ENCODE data around the gene RPS27. TPM values are rescaled to one million over a fixed set of nuclear protein-coding genes. Genes with fewer than 3 reads are reported as not detected.
"Not testable (repeated sequence)": the region's sequence is repeated elsewhere in the genome, so short reads cannot be mapped to it uniquely, and the experiment has no call there.

RPS27 gene
- total RNA-seq, 1 donor from 2014 or later, result 1,207 TPM

- no peaks in the 10 kb centered on the region for H3K27me3 Mint-ChIP-seq
- peak within 1 kb of the TSS; percentile 92 for H3K4me3 Mint-ChIP-seq
- H3K27ac Mint-ChIP-seq, result peak within 1 kb of the TSS; percentile 98
- H3K9me3 Mint-ChIP-seq, result no peaks in the 10 kb centered on the region
- H3K36me3 Mint-ChIP-seq (ENCODE audit: low read depth), result peaks cover 15% of the 10 kb centered on the region
- H3K4me1 Mint-ChIP-seq, result peaks cover 48% of the 10 kb centered on the region
- DNase-seq, result peak; percentile 95
- intact Hi-C loops (cut with micrococcal nuclease), result loop anchor here (1.0 to 10.0 kb wide), 3 partner anchors 9 to 433 kb away; partner anchors contain the start of genes CRTC2, JTB and S100A6
These were observed 23.2 kb upstream of the RPS27 start, which contains the start of gene CREB3L4 for GRCh38 chr1:153967107-153967999. Gene CREB3L4 (plus strand): TSS chr1:153967902. CDS start chr1:153968526, 624 bp downstream.

DNA sequence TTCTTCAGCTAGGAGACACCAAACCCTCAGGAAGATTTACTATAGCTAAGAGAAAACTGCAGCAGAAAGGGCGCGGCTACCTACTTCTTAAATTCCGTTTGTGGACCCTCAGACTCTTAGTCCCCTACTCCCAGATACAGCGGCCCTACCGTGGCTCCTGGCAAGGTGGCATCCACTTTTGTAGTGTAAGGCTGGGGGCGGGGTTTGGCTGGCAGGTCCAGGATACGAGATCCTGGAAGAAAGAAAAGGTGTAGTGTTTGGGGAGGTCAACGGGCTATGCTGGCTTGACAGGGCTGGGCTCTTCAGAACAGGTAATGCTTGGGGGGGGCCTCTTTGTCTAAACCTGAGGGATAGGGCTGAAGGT lies 22.6 kb upstream of the RPS27 start:
- intact Hi-C loops (cut with micrococcal nuclease), result loop anchor here (1.0 to 10.0 kb wide), 3 partner anchors 9 to 433 kb away; partner anchors contain the start of genes CRTC2, JTB and S100A6
- Mint-ChIP-seq H3K27me3 (no peaks in the 10 kb centered on the region), H3K27ac (peak overlapping the region; percentile 98), H3K4me3 (peak overlapping the region; percentile 92), H3K9me3 (no peaks in the 10 kb centered on the region), H3K4me1 (peaks cover 48% of the 10 kb centered on the region), H3K36me3 (ENCODE audit: low read depth) (peaks cover 21% of the 10 kb centered on the region)
- DNase-seq, result no peak

GRCh38 chr1:153968408-153968807 lies 22.2 kb upstream of the RPS27 start:
- intact Hi-C loops (cut with micrococcal nuclease), result loop anchor here (10.0 kb wide), 1 partner anchor 434 kb away; the partner anchor contains the start of gene S100A6
- H3K36me3 Mint-ChIP-seq (ENCODE audit: low read depth), result peaks cover 25% of the 10 kb centered on the region
- H3K9me3 Mint-ChIP-seq, result no peaks in the 10 kb centered on the region
- DNase-seq, result no peak
- peak overlapping the region; percentile 98 for H3K27ac Mint-ChIP-seq
- H3K4me3 Mint-ChIP-seq, result peak overlapping the region; percentile 92
- no peaks in the 10 kb centered on the region for H3K27me3 Mint-ChIP-seq
- peaks cover 50% of the 10 kb centered on the region for H3K4me1 Mint-ChIP-seq

DNA sequence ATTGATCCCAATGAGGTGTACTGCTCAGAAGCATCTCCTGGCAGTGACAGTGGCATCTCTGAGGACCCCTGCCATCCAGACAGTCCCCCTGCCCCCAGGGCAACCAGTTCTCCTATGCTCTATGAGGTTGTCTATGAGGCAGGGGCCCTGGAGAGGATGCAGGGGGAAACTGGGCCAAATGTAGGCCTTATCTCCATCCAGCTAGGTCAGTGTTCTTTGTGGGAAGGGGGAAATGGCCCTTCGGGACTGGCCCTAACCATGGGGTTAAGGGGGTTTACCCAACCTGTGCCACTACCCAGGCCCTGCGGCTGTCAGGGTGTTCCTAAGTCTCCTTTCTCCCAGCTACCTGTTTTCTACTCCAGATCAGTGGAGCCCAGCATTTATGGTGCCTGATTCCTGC lies 21.6 kb upstream of the RPS27 start:
- no peak for DNase-seq
- H3K27me3 Mint-ChIP-seq, result no peaks in the 10 kb centered on the region
- peak overlapping the region; percentile 60 for H3K27ac Mint-ChIP-seq
- no peaks in the 10 kb centered on the region for H3K9me3 Mint-ChIP-seq
- H3K36me3 Mint-ChIP-seq (ENCODE audit: low read depth), result peaks cover 28% of the 10 kb centered on the region
- intact Hi-C loops (cut with micrococcal nuclease), result loop anchor here (10.0 kb wide), 1 partner anchor 434 kb away; the partner anchor contains the start of gene S100A6
- peak overlapping the region; percentile 92 for H3K4me3 Mint-ChIP-seq
- H3K4me1 Mint-ChIP-seq, result peaks cover 48% of the 10 kb centered on the region

- peaks cover 50% of the 10 kb centered on the region for H3K4me1 Mint-ChIP-seq
- no peaks in the 10 kb centered on the region for H3K9me3 Mint-ChIP-seq
- H3K36me3 Mint-ChIP-seq (ENCODE audit: low read depth), result peaks cover 38% of the 10 kb centered on the region
- intact Hi-C loops (cut with micrococcal nuclease), result no loop called here
- DNase-seq, result no peak
- no peak overlapping the region for H3K4me3 Mint-ChIP-seq
- no peak overlapping the region for H3K27ac Mint-ChIP-seq
- no peaks in the 10 kb centered on the region for H3K27me3 Mint-ChIP-seq
These were observed 20.2 kb upstream of the RPS27 start for GRCh38 chr1:153970346-153970745.

- no peaks in the 10 kb centered on the region for H3K27me3 Mint-ChIP-seq
- intact Hi-C loops (cut with micrococcal nuclease), result no loop called here
- H3K27ac Mint-ChIP-seq, result no peak overlapping the region
- H3K4me3 Mint-ChIP-seq, result no peak overlapping the region
- DNase-seq, result no peak
- peaks cover 45% of the 10 kb centered on the region for H3K4me1 Mint-ChIP-seq
- H3K36me3 Mint-ChIP-seq (ENCODE audit: low read depth), result peaks cover 47% of the 10 kb centered on the region
- no peaks in the 10 kb centered on the region for H3K9me3 Mint-ChIP-seq
These were observed 17.5 kb upstream of the RPS27 start for GRCh38 chr1:153973071-153973470.

- H3K36me3 Mint-ChIP-seq (ENCODE audit: low read depth), result peaks cover 47% of the 10 kb centered on the region
- intact Hi-C loops (cut with micrococcal nuclease), result no loop called here
- H3K4me1 Mint-ChIP-seq, result peaks cover 47% of the 10 kb centered on the region
- no peak overlapping the region for H3K4me3 Mint-ChIP-seq
- H3K27ac Mint-ChIP-seq, result no peak overlapping the region
- no peaks in the 10 kb centered on the region for H3K9me3 Mint-ChIP-seq
- no peaks in the 10 kb centered on the region for H3K27me3 Mint-ChIP-seq
- no peak for DNase-seq
These were observed 17.0 kb upstream of the RPS27 start for GRCh38 chr1:153973525-153973924.

GRCh38 chr1:153976819-153977249 lies 13.7 kb upstream of the RPS27 start:
- H3K4me1 Mint-ChIP-seq, result peaks cover 44% of the 10 kb centered on the region

DNA sequence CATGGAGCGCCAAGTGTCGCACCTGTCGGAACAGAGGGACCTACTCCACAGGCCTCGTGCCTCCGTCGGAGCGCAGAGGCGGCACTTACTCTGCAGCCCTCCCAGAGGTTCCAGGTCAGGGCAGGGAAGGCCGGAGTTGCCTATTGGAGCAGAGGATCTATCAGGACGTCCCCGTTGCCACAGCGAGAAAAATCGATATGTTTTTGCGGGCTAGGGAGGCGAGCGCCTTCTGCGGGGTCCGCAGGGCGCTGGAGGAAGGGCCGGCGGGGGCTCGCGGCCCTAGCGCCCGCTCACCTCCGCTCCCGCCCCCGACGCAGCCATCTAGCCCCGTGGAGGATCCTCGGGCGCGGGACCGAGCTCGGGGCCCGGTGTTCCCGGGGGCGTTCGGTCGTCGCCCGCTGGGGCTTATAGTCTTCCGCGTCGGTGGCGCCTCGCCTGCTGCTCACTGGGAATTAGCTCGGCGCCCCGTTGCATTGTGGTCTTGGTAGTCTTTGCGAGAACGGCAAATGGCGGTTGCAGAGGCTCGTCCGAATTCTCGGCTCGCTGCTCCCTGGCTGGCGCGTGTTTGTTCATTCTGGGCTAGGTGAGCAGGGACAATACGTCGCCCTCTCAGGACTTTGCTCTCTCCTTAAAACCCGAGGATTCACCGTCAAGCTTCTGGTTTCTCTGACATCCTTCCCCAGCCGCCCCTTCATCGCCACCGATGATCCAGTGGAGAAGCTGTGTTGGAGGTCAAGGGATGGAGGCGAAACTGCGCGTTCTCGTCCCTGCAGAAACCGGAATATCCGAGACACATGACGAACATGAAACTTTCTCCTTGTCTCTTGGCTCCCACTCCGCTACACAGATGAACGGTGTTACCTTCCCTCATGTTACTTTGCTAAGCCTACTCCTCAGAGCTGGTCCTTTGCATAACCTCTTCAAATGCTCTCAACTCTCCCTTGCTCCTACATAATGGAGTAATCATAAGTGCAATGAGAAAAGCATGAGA lies 13.0 kb upstream of the RPS27 start, which contains the start of gene JTB:
Gene JTB, minus strand, starts transcription at position 425 of the 991 bp plus-strand sequence. Its CDS starts 422 bp downstream, at position 3.
- H3K4me1 Mint-ChIP-seq, result peaks cover 36% of the 10 kb centered on the region
- intact Hi-C loops (cut with micrococcal nuclease), result loop anchor here (1.0 kb wide), 4 partner anchors 9 to 19 kb away; partner anchors contain the start of genes CREB3L4, CRTC2, RAB13 and RPS27
- H3K4me3 Mint-ChIP-seq, result peak within 1 kb of the TSS; percentile 99
- DNase-seq, result peak; percentile 95
- peaks cover 41% of the 10 kb centered on the region for H3K36me3 Mint-ChIP-seq (ENCODE audit: low read depth)
- no peaks in the 10 kb centered on the region for H3K9me3 Mint-ChIP-seq
- H3K27me3 Mint-ChIP-seq, result no peaks in the 10 kb centered on the region
- peak within 1 kb of the TSS; percentile 97 for H3K27ac Mint-ChIP-seq

More at GRCh38 chr1:153976819-153977249, 13.7 kb upstream of the RPS27 start:
- no peak for DNase-seq
- peak overlapping the region; percentile 99 for H3K4me3 Mint-ChIP-seq
- peak overlapping the region; percentile 97 for H3K27ac Mint-ChIP-seq
- intact Hi-C loops (cut with micrococcal nuclease), result loop anchor here (1.0 kb wide), 4 partner anchors 9 to 19 kb away; partner anchors contain the start of genes CREB3L4, CRTC2, RAB13 and RPS27
- H3K27me3 Mint-ChIP-seq, result no peaks in the 10 kb centered on the region
- H3K9me3 Mint-ChIP-seq, result no peaks in the 10 kb centered on the region
- peaks cover 47% of the 10 kb centered on the region for H3K36me3 Mint-ChIP-seq (ENCODE audit: low read depth)

DNA sequence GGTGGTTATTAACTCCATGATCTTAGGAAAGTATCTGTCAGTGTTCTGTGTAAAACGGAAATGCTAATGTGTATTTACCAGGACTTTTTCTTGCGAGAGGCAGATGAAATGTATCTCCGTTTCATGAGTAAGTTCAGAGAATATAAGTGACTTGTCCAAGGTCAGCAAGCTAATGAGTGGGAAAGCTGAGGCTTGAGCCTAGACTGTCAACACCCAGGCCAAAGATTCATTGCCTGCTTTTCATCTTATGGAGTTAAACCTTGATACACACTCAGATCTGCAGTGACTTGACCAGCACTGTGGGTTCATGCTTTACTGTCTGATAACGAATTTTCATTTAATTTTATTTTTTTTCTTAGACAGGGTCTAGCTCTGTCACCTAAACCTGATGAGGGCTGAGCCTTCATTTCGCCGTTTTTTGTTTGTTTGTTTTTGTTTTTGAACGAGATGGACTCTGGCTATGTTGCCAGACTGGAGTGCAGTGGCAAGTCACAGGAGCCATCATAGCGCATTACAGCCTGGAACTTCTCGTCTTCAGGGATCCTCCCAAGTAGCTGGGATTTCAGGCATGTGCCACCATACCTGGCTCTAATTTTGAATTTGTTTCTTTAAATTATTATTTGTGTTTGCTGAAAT lies 12.2 kb upstream of the RPS27 start:
- Mint-ChIP-seq H3K27ac (peak overlapping the region; percentile 97), H3K4me3 (peak overlapping the region; percentile 99), H3K27me3 (no peaks in the 10 kb centered on the region), H3K9me3 (no peaks in the 10 kb centered on the region), H3K36me3 (ENCODE audit: low read depth) (peaks cover 33% of the 10 kb centered on the region), H3K4me1 (peaks cover 31% of the 10 kb centered on the region)
- DNase-seq, result no peak
- intact Hi-C loops (cut with micrococcal nuclease), result no loop called here

DNA sequence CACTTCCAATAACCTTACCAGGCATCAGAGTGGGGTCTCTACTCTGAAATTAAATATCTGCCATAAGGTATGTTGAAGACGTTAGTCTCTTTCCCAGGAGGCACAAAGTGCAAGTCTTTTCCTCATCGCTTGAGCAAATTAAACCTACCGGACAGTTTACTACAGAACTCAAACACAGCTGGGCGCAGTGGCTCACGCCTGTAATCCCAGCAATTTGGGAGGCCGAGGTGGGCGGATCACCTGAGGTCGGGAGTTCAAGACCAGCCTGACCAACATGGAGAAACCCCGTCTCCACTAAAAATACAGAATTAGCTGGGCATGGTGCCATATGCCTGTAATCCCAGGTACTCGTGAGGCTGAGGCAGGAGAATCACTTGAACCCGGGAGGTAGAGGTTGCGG lies 11.5 kb upstream of the RPS27 start:
- H3K9me3 Mint-ChIP-seq; intact Hi-C loops (cut with micrococcal nuclease); DNase-seq; H3K27me3 Mint-ChIP-seq: not testable (repeated sequence)
- H3K27ac Mint-ChIP-seq, result peak overlapping the region; percentile 74
- H3K4me3 Mint-ChIP-seq, result peak overlapping the region; percentile 99
- peaks cover 27% of the 10 kb centered on the region for H3K36me3 Mint-ChIP-seq (ENCODE audit: low read depth)
- H3K4me1 Mint-ChIP-seq, result peaks cover 28% of the 10 kb centered on the region

GRCh38 chr1:153981735-153982134 lies 8.8 kb upstream of the RPS27 start:
- intact Hi-C loops (cut with micrococcal nuclease); DNase-seq; H3K4me3 Mint-ChIP-seq; H3K9me3 Mint-ChIP-seq; H3K27ac Mint-ChIP-seq; H3K36me3 Mint-ChIP-seq (ENCODE audit: low read depth); H3K27me3 Mint-ChIP-seq: not testable (repeated sequence)
- peaks cover 31% of the 10 kb centered on the region for H3K4me1 Mint-ChIP-seq
